ENCODE data around the gene RAPSN. TPM values are rescaled to one million over a fixed set of nuclear protein-coding genes. Genes with fewer than 3 reads are reported as not detected.
"Not testable (repeated sequence)": the region's sequence is repeated elsewhere in the genome, so short reads cannot be mapped to it uniquely, and the experiment has no call there.

Gene RAPSN
- total RNA-seq, 2 experiments from 2014 or later = 0.19 TPM; not detected in 1

DNA sequence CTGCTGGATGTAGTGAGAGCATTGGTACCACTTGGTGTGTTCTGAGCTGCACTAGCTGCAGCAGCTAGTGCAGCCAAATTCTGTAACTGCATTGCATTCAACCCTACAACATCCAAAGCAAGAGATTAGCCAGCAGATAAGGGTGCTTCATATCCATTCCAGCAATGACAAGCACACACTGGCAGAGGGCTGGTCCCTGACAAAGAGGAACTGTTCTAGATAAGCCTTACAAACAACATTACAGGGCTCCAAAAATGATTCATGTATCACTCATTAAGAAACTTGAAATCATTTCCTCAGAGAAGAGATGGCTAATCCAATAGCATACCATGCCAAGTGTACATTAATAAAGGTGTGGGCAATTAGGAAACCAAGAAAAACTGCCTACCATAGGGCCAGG lies 28.4 kb upstream of the RAPSN start:
- H3K9me3 Mint-ChIP-seq = no peaks in the 10 kb centered on the region
- no peak for DNase-seq
- H3K27me3 Mint-ChIP-seq = no peaks in the 10 kb centered on the region
- H3K4me3 Mint-ChIP-seq = no peak overlapping the region
- H3K27ac Mint-ChIP-seq = no peak overlapping the region
- no peaks in the 10 kb centered on the region for H3K4me1 Mint-ChIP-seq
- peaks cover 20% of the 10 kb centered on the region for H3K36me3 Mint-ChIP-seq

DNA sequence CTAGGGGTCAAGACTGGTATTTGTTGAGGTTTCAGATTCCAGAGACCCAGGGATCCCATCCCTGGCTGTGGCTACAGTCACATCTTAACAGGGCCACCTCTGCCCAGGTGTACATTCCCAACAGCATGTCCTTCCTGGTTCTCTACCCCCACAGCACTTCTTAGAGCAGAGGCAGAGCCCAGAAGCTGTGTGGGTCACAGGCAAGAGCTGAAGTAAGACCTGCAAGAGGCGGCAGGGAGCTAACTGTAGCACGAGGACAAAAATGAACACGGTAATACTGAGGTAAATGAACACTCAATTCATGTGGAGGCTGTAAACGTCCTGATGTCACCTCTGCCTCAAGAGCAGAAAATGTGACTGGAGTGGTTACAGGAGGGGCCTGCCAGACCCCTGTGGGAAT lies 21.7 kb upstream of the RAPSN start:
- no peak for DNase-seq
- Mint-ChIP-seq H3K4me3 (no peak overlapping the region), H3K9me3 (no peaks in the 10 kb centered on the region), H3K36me3 (peaks cover 22% of the 10 kb centered on the region), H3K4me1 (peaks cover 10% of the 10 kb centered on the region), H3K27me3 (no peaks in the 10 kb centered on the region), H3K27ac (no peak overlapping the region)

DNA sequence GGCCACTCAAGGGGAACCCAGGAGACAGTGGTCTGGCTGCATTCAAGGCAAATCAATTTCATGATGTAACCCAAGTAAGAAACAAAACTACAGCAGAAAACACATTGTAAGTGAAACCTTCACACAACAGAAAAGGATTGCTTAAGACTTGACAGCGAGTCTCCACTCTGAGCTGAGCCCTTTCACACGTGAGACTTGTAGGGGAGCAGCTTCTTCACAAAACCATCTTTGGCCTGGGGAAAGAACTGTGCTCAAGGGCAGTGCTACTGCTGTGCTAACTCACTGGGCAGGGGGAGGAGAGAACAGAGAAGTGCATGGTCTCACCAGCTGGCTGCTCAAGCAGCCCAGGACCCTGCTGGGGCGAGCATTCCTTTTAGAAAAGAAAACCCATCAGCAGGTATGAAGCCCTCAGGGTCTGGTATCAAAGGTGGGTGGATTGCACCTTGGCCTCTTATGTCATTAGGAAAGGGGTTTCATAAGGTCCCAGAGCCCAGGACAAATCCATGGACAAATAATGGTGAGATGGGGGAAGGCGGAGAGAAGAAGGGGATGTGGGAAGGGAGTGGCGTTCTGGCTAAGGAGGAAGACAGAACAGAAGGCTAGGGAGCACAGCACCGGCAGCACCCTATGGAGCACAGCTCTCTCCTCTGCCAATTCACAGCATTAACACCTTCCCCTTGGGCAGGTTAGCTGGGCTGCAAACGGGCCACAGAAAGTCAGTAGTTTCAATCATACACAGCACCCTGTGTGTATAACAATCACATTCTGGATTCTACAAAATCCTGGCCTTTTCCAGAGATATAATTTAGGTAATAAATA lies 20.6 kb upstream of the RAPSN start:
- H3K9me3 Mint-ChIP-seq = no peaks in the 10 kb centered on the region
- H3K27ac Mint-ChIP-seq = peak overlapping the region; percentile 54
- H3K4me1 Mint-ChIP-seq = peaks cover 10% of the 10 kb centered on the region
- H3K27me3 Mint-ChIP-seq = no peaks in the 10 kb centered on the region
- peaks cover 21% of the 10 kb centered on the region for H3K36me3 Mint-ChIP-seq
- DNase-seq = no peak
- H3K4me3 Mint-ChIP-seq = no peak overlapping the region

DNA sequence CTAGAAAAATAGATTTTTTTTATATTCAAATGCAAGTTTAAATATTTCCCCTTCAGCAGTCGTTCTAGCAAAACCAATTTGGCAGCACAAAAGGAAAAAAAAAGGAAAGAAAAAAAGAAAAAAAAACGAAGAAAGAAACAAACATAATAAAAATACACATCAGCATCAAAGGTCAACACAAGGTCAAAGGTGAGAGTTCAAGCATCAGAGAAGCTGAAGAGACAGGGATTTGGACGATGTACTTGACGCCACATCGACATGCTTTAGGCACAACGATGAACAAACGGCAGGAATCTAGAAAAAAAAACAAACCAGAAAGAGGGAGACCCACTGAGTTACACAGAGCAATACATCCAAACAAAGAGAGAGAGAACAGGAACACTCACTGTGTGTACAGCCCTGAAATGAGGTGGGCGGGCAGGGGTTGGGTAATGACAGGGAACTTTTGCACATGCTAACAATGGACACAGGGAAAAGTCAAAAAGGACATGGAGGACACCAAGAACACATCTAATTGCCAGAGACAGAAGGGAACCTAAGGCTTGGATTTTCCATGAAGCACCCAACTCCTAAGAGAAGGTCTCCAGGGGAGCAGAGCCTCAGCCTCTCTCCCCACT lies 19.8 kb upstream of the RAPSN start:
- Mint-ChIP-seq H3K9me3 (no peaks in the 10 kb centered on the region), H3K36me3 (peaks cover 18% of the 10 kb centered on the region), H3K4me1 (peaks cover 10% of the 10 kb centered on the region), H3K27ac (no peak overlapping the region), H3K4me3 (no peak overlapping the region), H3K27me3 (no peaks in the 10 kb centered on the region)
- DNase-seq = no peak

DNA sequence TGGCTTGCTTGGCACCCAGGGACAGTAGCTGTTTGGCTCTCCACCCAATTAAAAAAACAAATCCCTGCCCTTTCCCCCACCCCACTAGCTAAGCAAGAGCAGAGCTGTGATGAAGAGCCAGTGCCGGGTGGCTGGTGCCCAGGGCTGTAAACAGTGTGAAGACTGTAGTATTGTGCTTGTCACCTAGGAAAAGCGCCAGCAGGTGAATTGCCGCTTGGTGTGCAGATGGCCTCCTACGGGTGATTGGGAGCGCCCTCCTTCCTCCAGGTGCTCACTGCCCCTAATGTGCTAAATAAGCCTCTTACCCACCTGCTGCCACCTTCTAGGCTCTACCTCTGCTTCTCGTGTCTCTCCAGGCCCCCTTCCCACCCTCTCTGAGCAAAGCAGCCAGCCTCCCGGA lies 18.4 kb upstream of the RAPSN start:
- Mint-ChIP-seq H3K27ac (peak overlapping the region; percentile 75), H3K27me3 (no peaks in the 10 kb centered on the region), H3K36me3 (peaks cover 14% of the 10 kb centered on the region), H3K4me3 (no peak overlapping the region), H3K4me1 (peaks cover 10% of the 10 kb centered on the region), H3K9me3 (no peaks in the 10 kb centered on the region)
- DNase-seq = no peak

DNA sequence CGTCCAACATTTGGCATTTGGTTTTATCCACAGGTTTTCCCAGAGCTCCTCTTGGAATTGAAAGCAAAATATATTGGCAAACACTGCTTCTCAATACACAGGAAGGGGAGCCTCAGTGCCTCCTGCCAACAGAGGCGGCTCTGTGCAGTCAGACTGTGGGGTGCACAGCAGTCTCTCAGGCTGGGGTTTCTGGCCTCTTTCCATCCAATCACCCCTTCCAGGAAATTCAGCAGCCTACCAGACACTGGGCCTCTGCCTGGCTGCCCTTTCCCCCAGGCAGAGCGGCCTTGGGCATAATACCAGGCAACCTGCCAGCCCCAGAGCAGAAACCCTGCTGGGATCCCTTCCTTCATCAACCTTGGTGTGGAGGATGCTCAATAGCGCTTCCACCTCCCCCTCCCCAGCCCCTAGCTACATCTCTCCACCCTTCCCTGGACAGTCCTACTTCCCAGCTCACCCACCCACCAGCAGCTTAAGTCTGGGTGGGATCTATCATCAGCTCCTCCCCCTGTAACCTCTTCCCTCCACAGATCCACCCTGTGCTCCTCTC lies 17.8 kb upstream of the RAPSN start:
- Mint-ChIP-seq H3K27me3 (no peaks in the 10 kb centered on the region), H3K36me3 (peaks cover 15% of the 10 kb centered on the region), H3K4me1 (peaks cover 10% of the 10 kb centered on the region), H3K27ac (peak overlapping the region; percentile 75), H3K9me3 (no peaks in the 10 kb centered on the region), H3K4me3 (no peak overlapping the region)
- no peak for DNase-seq

DNA sequence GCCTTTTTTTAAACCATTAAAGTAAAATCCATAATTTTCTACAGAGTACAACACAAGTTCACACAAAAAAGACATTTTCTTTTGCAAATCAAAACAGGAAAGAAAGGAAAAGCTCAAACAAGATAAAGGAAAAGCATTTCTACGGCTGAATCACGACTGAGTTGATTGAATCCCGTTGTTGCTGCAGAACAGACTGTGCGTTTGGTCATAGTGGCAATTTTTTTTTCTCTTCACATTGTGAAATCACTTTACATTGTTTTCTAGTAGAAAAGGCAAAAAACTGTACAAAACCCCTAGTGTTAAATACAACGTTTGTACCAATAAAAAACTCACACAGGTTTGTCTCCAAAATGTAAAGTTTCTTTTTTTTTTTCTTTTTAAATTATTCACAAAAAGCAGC lies 17.3 kb upstream of the RAPSN start:
- Mint-ChIP-seq H3K27me3 (no peaks in the 10 kb centered on the region), H3K4me1 (peaks cover 10% of the 10 kb centered on the region), H3K9me3 (no peaks in the 10 kb centered on the region), H3K36me3 (peaks cover 13% of the 10 kb centered on the region), H3K4me3 (no peak overlapping the region), H3K27ac (peak overlapping the region; percentile 34)
- DNase-seq = no peak

DNA sequence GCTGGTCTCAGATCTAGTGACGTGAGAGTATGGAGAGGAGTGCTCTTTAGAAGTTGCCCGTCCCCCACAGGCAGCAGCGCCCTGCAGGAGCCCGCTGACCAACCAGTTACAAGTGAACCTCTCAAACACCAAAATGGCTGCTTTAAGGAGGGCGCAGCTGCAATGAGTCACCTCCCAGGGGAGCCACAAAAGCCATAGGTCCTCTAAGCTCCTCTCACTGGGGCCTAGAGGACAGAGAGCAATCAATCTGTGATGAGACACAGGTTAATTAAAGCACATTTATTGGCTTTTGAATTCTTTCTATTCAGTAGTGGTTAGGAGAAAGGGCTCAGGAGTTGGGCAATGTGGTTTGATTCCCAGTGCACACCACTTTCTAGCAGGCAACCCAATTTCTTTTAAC lies 15.5 kb upstream of the RAPSN start:
- H3K4me3 Mint-ChIP-seq = no peak overlapping the region
- peaks cover 13% of the 10 kb centered on the region for H3K36me3 Mint-ChIP-seq
- H3K4me1 Mint-ChIP-seq = peaks cover 12% of the 10 kb centered on the region
- DNase-seq = no peak
- H3K27me3 Mint-ChIP-seq = no peaks in the 10 kb centered on the region
- H3K27ac Mint-ChIP-seq = no peak overlapping the region
- no peaks in the 10 kb centered on the region for H3K9me3 Mint-ChIP-seq

DNA sequence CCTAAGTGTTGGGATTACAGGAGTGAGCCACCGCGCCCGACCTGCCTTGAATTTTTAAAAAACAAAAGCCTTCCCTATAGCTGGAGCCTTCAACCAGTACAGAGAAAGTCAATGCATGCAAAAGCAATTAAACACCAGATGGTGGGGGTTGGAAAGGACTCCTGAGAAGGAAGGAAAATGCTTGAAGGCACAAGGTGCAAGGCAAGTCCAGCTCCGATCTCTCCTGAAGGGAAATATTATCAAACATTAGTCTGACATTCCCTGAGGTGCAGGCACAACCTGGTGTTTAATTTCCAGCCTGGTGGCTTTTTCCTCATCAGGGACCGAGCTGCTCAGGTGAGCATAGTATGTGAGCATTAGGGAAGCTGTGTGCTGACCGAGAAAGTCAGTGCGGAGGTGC lies 12.9 kb upstream of the RAPSN start:
- no peak overlapping the region for H3K4me3 Mint-ChIP-seq
- H3K36me3 Mint-ChIP-seq = peaks cover 6% of the 10 kb centered on the region
- no peak overlapping the region for H3K27ac Mint-ChIP-seq
- H3K9me3 Mint-ChIP-seq = no peaks in the 10 kb centered on the region
- no peak for DNase-seq
- H3K27me3 Mint-ChIP-seq = no peaks in the 10 kb centered on the region
- peaks cover 2% of the 10 kb centered on the region for H3K4me1 Mint-ChIP-seq

DNA sequence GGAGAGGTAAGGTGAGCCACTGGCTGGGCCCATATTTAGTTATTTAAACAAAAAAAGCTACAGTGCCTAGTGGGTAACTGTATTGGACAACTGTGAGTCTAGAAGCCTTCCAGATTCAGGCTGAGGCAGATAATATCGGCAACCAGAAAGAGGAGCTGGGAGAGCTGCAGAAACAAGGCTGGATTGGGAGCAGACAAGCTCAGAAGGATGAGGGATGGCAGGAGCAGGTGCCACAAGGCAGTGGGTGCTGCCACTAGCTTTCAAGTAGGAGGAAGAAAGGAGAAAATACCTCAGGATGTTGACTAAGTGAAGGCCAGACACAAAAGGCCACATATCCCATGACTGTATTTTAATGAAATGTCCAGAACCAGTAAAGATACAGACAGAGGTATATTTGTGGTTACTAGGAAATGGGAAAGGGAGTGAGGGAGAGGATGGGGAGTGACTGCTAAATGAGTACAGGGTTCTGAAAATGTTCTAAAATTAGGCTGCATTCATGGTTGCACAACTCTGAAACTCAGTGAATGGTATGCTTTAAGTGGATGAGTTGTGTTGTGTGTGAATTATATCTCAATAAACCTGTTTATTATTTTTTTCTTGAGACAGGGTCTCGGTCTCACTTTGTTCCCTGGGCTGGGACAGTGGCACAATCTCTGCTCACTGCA lies 11.8 kb upstream of the RAPSN start:
- H3K9me3 Mint-ChIP-seq = no peaks in the 10 kb centered on the region
- H3K27ac Mint-ChIP-seq = peak overlapping the region; percentile 13

DNA sequence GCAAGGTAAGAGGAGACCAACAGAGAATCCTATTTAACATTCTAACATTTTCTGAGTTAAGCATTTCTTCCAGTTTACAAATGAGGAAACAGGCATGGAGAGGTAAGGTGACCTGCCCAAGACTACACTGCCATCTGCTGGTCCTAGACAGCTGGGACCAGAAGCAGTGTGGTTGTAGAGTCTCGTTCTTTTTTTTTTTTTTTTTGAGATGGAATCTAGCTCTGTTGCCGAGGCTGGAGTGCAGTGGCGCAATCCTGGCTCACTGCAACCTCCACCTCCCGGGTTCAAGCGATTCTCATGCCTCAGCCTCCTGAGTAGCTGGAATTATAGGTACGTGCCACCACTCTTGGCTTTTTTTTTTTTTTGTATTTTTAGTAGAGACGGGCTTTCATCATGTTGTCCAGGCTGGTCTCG lies 5.3 kb upstream of the RAPSN start:
- peak; percentile 67 for DNase-seq
- H3K9me3 Mint-ChIP-seq, H3K27me3 Mint-ChIP-seq, H3K36me3 Mint-ChIP-seq, H3K27ac Mint-ChIP-seq, H3K4me1 Mint-ChIP-seq, H3K4me3 Mint-ChIP-seq: not testable (repeated sequence)

More for the DNA sequence above, 11.8 kb upstream of the RAPSN start:
- H3K36me3 Mint-ChIP-seq = peaks cover 6% of the 10 kb centered on the region
- no peak overlapping the region for H3K4me3 Mint-ChIP-seq
- no peak for DNase-seq
- no peaks in the 10 kb centered on the region for H3K27me3 Mint-ChIP-seq
- H3K4me1 Mint-ChIP-seq = peaks cover 2% of the 10 kb centered on the region

DNA sequence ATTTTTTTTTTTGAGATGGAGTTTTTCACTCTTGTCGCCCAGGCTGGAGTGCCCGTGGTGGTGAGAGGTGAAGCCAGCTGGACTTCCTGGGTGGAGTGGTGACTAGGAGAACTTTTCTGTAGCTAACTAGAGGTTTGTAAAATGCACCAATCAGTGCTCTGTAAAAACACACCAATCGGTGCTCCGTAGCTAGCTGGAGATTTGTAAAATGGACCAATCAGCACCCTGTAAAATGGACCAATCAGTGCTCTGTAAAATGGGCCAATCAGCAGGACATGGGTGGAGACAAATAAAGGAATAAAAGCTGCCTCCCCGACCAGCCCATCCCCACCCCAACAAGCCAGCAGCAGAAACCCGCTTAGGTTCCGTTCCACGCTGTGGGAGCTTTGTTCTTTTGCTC lies 4.4 kb upstream of the RAPSN start:
- no peak overlapping the region for H3K27ac Mint-ChIP-seq
- no peaks in the 10 kb centered on the region for H3K36me3 Mint-ChIP-seq
- H3K9me3 Mint-ChIP-seq = no peaks in the 10 kb centered on the region
- peaks cover 4% of the 10 kb centered on the region for H3K4me1 Mint-ChIP-seq
- no peak overlapping the region for H3K4me3 Mint-ChIP-seq
- no peak for DNase-seq
- no peaks in the 10 kb centered on the region for H3K27me3 Mint-ChIP-seq

DNA sequence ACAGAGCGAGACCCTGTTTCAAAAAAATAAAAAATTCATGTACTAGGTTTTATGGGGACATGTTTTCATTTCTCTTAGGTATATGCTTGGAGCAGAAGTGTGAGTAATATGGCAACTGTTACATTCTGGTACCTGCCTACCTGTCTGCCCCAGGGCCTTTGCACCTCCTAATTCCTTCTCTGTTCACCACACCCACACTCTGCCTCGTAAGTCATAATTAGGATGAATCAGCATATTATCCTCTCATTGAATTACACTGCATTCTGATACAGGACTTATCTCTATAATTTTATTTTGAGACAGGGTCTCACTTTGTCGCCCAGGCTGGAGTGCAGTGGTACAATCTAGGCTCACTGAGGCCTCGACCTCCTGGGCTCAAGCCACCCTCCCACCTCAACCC lies 3.1 kb upstream of the RAPSN start:
- H3K27me3 Mint-ChIP-seq = no peaks in the 10 kb centered on the region
- no peak overlapping the region for H3K27ac Mint-ChIP-seq
- H3K4me3 Mint-ChIP-seq = no peak overlapping the region
- H3K4me1 Mint-ChIP-seq = peaks cover 4% of the 10 kb centered on the region
- H3K36me3 Mint-ChIP-seq = no peaks in the 10 kb centered on the region
- DNase-seq = no peak
- H3K9me3 Mint-ChIP-seq = no peaks in the 10 kb centered on the region

DNA sequence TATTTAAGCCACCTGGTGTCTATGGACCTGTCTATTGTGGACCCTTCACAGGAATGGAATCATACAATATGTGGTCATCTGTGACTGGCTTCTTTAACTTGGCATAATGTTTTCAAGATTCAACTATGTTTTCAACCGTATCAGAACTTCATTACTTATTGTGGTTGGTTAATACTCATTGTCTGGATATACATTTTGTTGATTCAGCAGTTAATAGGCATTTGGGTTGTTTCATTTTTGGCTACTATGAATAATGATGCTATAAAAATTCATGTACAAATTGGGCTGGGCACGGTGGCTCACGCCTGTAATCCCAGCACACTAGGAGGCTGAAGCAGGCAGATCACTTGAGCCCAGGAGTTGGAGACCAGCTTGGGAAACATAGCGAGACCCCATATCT lies 2.5 kb upstream of the RAPSN start:
- Mint-ChIP-seq H3K4me3 (no peak overlapping the region), H3K27me3 (no peaks in the 10 kb centered on the region), H3K27ac (no peak overlapping the region), H3K36me3 (no peaks in the 10 kb centered on the region), H3K4me1 (peaks cover 4% of the 10 kb centered on the region), H3K9me3 (no peaks in the 10 kb centered on the region)
- DNase-seq = no peak

DNA sequence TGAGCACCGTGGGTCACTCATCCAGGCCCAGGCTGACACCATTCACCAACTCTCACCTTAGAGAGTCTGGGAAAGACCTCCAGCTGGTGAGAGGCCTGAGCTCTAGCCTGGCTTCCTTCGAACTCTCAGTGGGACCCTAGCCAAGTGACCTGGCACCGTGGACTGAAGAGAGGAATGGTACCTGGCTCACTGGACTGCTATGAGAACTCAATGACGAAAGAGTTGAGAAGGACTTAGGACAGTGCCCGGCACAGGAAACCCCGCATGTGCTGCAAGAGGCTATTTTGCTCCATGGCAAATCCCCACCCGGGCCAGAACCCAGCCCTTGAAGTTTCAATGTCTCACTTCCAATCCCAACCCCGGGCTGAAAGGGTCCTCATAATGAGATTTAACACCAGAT lies 605 bp upstream of the RAPSN start:
- peaks cover 2% of the 10 kb centered on the region for H3K4me1 Mint-ChIP-seq
- no peak overlapping the region for H3K27ac Mint-ChIP-seq
- no peak overlapping the region for H3K4me3 Mint-ChIP-seq
- H3K27me3 Mint-ChIP-seq = no peaks in the 10 kb centered on the region
- DNase-seq = no peak
- no peaks in the 10 kb centered on the region for H3K9me3 Mint-ChIP-seq
- H3K36me3 Mint-ChIP-seq = no peaks in the 10 kb centered on the region
